HG02571 (cell line): ENCODE results near the gene AXL.

Experiments used
- ATAC-seq: cut with Tn5 transposase; IDR thresholded peaks from one replicate; pipeline ENCODE4 v1.9.1; 2021; ENCODE audit warnings: mild to moderate bottlenecking, moderate library complexity; ENCODE audit not compliant: unreplicated experiment

Gene AXL

DNA sequence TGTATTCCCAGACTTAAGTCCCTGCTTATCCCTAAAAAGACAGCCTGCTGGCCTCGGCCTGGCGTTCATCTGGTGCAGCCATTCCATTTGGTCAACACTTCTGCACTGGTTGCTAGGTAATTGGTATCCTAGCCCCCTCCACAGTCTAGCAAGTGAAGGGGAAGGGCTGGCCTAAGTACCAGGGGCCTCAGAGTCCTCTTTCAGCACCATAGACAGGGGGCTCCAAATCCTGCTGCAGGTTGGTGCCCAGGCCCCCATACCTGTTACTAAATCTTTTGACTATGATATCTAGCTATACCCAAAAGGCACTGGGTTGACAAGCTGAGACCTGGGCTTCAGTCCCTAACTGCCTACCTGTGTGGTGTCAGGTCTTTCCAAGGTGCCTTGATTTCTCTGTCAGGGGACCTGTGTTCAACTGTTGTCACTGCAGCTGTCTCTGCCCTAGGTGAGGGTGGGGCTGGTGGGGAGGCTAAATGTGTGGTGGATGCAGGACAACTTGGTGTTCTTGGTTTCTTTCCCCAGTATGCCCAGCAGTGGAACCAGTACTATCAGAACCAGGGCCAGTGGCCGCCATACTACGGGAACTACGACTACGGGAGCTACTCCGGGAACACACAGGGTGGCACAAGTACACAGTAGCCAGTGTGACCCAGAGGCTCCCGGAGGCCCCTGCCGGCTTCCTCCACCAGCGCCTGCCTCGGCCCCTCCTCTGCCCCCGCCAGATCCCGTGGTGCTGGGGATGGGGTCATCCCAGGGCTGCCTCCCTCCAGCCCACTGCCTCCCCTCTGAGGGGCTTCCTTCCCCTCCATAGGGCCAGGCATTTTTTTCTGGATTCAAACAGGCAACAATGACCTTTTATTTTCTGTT, 87.1 kb downstream of the AXL start:
- no peak for ATAC-seq

DNA sequence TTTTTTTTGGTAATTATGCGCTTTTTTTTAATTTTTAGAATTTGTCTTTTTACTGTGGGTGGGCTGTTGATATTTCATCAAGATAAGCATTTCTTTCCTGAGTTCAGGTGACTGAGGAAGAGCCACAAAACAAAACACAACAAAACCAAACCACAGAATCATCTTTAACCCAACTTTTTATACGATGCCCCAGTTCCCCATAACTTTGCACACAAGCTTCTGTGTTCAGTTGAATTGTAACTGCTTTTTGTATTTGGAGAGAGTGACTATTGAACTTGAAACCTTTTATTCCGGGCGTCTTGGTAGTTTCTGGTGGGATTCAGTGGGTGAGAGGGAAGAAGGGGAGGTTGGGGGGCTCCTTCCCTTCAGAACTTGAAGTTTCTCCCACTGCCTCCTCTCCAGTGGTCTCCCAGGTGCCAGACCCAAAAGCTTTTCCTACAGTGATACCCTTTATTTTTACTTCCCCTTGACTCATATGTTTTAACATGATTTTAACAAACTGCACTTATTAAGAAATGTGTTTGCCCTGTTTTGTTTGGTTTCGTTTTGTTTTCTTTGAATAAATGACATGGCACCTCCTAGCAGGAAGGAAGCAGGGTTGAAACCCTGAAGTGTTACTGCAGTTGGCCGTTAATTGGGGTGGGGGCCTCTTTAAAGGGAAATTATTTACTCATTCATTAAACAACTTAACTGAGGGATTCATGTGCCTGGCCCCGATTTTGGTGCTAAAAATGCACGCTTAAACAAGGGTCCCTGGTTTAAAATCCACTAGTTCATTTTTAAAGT, 88.3 kb downstream of the AXL start:
- ATAC-seq: no peak

DNA sequence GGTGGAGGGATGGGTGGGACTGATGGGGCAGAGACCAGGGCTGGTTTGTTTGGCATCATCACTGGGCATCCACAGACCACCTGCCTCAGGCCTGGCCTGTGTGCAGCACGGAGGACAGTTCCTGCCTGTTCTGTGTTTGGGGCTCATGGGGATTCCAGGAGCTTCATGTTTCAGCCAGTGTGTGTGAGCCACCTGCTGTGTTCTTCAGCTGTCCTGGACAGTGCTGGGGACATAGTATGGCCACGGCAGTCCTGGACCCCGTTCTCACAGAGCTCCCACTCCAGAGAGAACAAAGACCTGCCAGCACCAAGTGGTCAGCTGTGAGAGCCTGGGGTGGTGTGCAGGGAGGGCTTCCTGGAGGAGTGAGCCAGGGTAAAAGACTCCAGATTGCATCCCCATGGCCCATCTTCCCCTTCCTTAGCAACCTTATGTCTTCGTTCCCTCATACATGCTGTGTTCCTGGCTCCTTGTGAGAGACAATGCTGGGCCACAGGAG, 89.0 kb downstream of the AXL start:
- ATAC-seq: no peak

DNA sequence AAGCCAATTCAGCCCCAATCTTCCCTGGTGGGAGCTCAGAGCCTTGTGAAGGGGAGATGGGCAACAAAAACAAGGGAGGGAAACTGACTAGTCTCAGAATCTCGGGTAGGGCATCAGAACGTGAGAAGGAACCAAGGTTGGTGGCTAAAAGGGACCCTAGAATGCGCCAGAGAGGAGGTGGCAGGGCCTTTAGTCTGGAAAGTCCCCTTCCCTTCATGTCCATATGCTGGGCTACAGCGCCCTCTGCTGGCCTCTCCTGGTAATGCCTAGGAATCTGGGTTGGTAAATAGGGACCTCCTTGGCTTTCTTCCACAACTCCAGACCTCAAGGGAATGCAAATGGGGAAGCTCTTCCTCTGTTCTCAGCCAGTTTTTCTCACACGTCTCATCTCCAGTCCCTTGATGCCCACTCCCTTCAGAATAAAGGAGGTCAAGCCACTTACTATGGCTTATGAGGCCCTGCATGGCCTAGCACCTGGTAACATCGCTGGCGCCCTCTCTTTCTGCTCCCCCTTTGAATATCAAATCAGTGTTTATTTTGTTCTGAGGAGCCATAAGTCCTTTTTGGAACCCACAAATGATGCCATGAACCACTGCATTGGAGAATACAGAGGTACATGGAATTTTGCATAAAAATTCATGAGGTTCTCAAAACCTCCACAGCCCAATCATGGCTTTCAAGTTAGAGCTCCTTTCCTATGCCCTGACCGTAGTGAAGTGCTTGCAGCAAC, 89.6 kb downstream of the AXL start:
- no peak for ATAC-seq

DNA sequence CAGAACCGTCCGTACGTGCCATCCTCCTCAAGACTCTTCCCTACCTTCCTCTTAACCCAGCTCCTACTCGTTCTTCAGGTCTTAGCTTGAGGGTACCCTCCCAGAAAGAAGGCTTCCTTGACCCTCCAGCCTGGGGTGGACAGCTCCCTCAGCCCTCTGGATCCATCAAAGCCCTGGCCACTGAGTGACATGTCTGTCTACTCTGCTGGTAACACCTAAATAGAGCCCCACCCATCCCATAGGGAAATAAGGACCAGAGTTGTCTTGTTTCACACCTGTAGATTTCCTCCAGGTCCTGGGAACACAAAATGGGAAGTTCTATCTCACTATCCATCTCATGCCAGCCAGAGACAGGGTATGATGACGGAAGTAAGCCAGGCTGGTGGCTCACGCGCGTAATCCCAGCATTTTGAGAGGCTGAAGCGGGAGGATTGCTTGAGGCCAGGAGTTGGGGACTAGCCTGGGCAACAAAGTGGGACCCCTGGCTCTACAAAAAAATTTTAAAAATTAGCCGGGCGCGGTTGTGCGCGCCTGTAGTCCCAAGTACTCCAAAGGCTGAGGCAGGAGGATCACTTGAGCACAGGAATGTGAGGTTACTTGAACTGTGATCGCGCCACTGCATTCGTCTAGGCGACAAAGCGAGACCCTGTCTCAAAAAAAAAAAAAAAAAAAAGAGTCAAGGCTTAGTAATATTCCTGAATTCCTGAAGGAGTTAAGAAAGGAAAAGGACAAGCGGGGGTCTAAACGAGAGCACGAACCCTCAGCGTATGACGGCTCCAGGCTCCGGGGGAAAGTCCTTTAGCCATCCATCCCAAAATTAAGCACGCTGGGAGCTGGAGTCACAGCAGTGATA, 90.4 kb downstream of the AXL start:
- no peak for ATAC-seq

DNA sequence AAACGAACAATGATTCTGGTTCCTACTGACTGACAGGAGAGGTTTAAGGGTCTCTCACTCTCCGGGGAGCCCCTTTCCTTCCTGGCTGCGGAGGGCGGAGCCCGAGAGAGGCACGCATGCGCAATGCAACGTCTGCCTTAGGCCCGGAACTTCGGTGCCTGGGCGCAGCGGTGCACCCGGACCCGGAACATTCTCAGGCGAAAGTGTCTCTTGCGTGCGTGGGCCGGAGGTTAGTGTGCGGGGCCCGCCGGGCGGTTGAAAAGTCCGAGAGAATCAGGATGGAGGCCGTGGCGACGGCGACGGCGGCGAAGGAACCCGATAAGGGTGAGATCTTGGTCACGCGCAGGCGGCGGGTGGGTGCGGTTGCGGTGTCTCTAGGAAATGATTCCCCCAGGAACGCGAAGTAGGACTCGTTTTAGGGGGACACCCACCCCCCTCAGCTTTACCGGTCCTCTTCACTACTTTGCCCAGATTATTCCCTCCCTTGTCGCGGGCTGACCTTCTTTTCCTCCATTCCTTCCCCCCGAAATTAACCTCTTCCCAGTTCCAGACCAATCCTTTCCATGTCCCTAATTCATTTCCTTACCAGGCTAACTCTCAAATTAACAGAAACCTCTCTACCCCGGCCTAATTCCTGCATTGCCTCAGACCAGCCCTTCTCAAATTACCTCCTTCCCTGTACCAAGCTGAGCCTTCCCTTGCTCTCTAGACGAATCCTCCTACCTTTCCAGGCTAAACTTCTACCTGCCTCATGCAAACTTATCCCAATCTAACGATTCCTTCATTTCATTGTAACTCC, 91.2 kb downstream of the AXL start, which contains the start of gene CCDC97:
Gene CCDC97, plus strand, starts transcription at position 140 of the 799 bp plus-strand sequence. Its CDS starts 139 bp downstream, at position 279.
- ATAC-seq: no peak

DNA sequence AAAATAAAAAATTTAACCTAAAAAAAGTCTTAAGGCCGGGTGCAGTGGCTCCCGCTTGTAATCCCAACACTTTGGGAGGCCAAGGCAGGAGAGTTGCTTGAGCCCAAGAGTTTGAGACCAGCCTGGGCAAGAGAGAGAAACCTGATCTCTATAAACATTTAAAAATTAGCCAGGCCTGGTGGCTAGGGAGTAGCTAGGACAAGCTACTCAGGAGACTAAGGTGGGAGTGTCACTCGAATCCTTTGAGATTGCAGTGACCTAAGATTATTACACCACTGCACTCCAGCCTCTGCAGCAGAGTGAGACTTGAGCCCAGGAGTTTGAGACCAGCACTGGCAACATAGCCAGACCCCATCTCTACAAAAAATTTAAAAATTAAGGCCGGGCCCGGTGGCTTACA, 92.0 kb downstream of the AXL start:
- ATAC-seq: no peak
